GM19240 (cell line): ENCODE results near the gene KCNMB2.

Source experiments
- DNase-seq: peaks from one replicate; pipeline ENCODE4 v3.0.0; 2011; ENCODE audit warnings: low spot score; ENCODE audit not compliant: insufficient read length

The KCNMB2 gene

DNA sequence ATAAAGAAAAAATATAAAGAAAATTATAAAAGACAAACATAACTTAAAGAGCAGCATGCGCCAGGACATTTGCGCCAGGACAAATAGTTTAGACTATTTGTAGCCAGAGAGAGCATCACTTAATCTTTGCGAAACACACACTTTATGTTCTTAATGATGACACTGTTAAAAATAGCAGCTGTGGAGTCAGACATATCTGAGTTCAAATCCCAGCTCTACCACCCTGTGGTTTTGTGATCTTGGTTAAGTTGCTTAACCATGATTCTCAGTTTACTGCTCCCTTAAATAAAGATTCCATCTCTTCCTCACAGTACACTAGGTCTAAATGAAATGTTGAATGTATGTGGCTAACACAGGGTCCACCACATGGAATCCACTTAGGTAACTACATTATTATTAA lies 31.4 kb downstream of the KCNMB2 start:
- no peak for DNase-seq

DNA sequence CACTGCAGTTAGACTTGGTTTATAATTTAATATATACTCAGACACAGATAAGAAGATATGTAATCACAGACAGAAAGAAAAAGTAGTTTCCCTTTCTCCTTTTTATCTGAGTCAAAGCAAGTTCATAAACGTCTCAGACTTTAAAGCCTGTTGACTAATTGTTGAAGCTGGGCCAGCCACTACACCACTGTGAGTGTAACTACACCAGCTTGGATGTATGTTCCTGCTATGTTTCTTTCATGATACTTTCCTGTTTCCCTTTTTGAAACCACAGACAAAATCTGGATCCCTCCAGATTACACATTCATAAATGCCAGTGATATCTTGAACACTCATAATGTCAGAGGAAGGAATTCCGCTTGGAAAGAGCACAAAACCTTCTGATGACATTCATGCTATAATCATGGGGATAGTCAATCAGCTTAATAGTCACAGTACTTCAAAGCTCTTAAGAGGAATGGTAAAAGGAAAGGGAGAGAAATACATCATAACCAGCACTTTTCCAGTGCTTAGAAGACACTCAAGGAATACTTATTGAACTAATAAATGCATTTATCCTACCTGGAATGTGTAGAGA lies 32.0 kb downstream of the KCNMB2 start:
- DNase-seq, result no peak

DNA sequence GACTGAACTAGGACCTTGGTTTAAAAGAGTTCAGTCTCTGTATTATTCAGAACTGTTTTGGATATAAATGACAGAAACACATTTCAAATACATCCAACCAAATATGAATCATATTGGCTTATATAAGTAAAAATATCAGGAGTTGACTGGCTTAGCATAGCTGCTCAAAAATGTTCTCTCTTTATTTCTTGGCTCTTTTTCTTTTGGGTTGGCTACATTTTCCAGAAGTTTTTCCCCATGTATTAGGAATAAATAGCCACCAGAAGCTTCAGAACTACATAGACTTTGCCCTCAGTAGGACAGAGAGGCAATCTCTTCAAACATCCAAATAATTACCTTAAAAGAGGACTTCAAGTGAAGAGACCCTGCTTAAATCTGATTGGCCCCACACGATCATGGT lies 32.7 kb downstream of the KCNMB2 start:
- DNase-seq, result no peak

DNA sequence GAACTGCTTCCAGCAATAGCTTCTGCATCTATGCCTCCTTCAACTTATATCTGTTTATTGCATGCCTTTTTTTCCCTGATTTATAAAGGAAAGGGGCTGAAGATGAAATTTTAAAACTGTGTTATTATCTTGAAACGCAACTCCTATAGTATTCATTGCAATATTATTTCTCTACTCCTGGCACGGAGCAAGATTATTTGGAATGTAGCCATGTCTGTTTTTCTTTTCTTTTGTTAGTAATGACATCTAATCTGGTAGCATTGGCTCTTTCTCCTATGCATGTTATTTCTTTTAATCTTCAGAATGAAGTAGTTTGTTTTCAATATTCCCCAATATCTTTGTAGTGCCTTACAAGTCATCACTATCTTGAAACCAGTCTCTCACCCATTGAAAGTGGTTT lies 33.6 kb downstream of the KCNMB2 start:
- no peak for DNase-seq

GRCh38 chr3:178583963-178584575 lies 47.8 kb downstream of the KCNMB2 start:
- DNase-seq, result no peak

- no peak for DNase-seq
These were observed 48.6 kb downstream of the KCNMB2 start for GRCh38 chr3:178584722-178585380.

- DNase-seq, result no peak
These were observed 49.2 kb downstream of the KCNMB2 start for GRCh38 chr3:178585454-178585853.

- DNase-seq, result no peak
These were observed 49.8 kb downstream of the KCNMB2 start for GRCh38 chr3:178586076-178586475.

DNA sequence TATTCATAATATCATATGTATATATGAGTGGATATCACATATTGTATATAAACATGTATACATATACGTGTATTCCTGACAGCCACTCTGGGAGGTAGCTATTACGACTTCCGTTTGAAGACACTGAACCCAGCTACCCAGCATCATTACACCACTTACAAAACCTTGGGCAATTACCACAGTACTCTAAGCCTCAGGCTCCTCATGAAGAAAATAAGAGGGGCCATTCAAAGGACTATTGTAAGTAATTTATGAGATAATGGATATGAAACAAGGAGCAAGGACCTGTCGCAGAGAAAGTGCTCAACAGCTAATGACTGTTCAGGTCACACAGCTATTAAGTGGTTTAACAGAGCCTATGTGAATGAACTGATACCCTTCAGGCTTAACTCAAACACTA lies 52.4 kb downstream of the KCNMB2 start:
- no peak for DNase-seq

DNA sequence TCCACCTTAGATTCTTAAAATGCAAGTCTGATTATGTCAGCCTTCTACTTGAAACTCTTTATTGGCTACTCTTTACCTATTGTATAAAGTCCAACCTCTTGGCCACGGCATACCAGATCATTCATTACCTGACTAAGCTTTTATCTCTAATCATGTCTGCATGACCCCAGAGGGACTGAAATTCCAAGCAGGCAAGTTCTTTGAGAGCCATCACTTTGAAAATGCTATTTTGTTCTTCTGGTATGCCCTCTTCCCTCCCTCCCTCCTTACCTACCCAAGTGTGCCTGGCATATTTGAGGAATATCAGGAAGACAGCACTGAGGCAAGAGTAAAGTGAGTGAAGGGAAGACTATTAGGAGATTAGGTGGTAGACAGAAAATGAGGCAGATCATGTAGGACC lies 57.5 kb downstream of the KCNMB2 start:
- no peak for DNase-seq

DNA sequence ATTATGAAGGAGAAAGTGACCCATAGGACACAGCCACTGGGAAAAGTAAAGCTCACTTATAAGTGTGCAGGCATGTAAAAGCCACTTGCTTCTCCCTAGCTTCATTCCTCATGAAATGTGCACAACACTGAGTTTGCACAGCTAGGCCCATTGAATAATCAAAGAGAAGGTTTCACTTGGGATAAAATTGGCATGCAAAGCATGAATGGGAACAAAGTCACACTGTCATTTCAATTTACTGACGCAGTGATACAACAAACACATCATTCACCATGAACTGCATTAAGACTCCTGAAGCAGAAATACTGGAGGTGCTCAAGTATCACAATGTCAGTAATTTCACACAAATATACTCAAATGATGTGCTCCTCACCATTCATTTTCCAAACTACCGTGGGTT lies 61.1 kb downstream of the KCNMB2 start:
- no peak for DNase-seq

- no peak for DNase-seq
These were observed 66.6 kb downstream of the KCNMB2 start for GRCh38 chr3:178602856-178603255.

GRCh38 chr3:178603735-178604134 lies 67.5 kb downstream of the KCNMB2 start:
- DNase-seq, result no peak

- DNase-seq, result no peak
These were observed 82.0 kb downstream of the KCNMB2 start for GRCh38 chr3:178618197-178618596.

GRCh38 chr3:178618896-178619295 lies 82.7 kb downstream of the KCNMB2 start:
- DNase-seq, result no peak

- DNase-seq, result no peak
These were observed 87.5 kb downstream of the KCNMB2 start for GRCh38 chr3:178623666-178624255.

DNA sequence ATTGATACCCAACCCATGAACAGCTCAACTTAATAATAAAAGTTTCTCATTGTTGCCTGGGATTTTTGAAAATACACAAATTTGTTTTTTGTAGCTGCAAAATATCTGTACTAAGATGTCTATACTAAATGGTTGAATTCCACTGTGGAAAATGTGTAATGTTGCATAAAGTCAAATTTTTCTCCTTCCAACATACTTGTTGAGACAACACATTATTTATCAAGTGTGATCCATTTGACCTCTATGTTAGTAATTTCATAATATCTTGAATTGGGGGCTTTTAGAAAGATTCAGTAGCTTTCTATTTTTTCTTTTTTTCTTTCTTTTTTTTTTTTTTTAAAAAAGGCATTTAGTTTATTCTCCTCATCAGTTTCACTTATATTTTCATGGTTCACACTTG lies 88.0 kb downstream of the KCNMB2 start:
- DNase-seq, result no peak

GRCh38 chr3:178625053-178625600 lies 88.9 kb downstream of the KCNMB2 start:
- no peak for DNase-seq

GRCh38 chr3:178628037-178628436 lies 91.8 kb downstream of the KCNMB2 start:
- no peak for DNase-seq

- DNase-seq, result no peak
These were observed 93.4 kb downstream of the KCNMB2 start for GRCh38 chr3:178629430-178630178.

DNA sequence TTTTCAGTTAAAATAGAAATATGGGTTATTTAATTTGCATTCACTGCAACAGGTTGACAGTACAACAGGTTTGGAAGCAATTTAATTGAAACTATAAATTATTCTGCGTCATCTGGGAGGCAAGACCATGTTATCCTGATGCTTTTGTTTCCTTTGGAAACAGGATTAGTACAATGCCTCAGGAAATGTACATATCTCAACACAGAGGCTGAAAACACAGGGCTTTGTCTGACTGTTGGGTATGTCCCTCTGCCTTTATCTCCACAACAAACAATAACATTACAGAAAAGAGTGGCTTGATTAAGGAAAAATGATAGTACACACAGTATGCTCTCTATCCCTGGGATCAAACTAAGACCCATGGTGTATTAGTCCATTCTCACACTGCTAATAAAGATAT lies 95.7 kb downstream of the KCNMB2 start:
- DNase-seq, result no peak

DNA sequence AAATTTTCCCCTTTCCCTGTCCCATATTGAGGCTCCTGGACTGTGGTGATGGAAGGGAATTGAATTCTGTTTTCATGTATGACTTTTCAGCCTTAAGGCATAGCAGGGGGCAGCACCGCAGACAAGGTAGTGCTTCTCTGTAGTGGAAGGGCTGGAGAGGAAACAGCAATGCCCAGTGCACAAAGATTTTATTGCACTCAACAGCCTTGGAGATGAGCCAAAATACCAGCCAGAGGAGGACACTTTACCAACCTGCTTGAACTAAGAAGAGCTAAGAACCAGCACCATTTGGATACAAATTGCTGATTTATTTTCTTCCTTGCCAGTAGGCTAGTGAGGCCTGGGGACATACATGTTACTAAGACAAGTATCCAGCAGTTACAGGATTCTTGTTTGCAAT lies 98.7 kb downstream of the KCNMB2 start:
- DNase-seq, result no peak
